IPS DF 6.9 (cell line): ENCODE data around the gene KRTAP4-9.
"Not testable (repeated sequence)": the region's sequence is repeated elsewhere in the genome, so short reads cannot be mapped to it uniquely, and the experiment has no call there.

ENCODE experiments used
- DNase-seq: peaks from one replicate; pipeline ENCODE4 v3.0.0-alpha.2; 2013; ENCODE audit warnings: low read depth, low spot score
- H3K27ac ChIP-seq: one replicate; pipeline ENCODE4 v1.5.1; 2013; ENCODE audit warnings: low read length, control low read depth
- H3K27me3 ChIP-seq: 2 replicates; pipeline ENCODE4 v1.6.1; 2013; ENCODE audit warnings: mild to moderate bottlenecking, low read length; ENCODE audit not compliant: control insufficient read depth, insufficient read depth
- H3K36me3 ChIP-seq: 2 replicates; pipeline ENCODE4 v1.6.1; 2013; ENCODE audit warnings: low read length; ENCODE audit not compliant: control insufficient read depth, insufficient read depth
- H3K4me1 ChIP-seq: 2 replicates; pipeline ENCODE4 v1.6.1; 2013; ENCODE audit warnings: low read length; ENCODE audit not compliant: control insufficient read depth, insufficient read depth
- H3K4me3 ChIP-seq: 2 replicates; pipeline ENCODE4 v1.5.1; 2013; ENCODE audit warnings: mild to moderate bottlenecking, low read length
- H3K9me3 ChIP-seq: 2 replicates; pipeline ENCODE4 v1.6.1; 2013; ENCODE audit warnings: low read length, inconsistent platforms; ENCODE audit not compliant: control insufficient read depth, insufficient read depth
- WGBS: extraction: QIAGEN DNeasy Blood & Tissue Kit; methylation state at CpG from one replicate; pipeline ENCODE4 v1.1.7; 2013; ENCODE audit warnings: mixed read lengths, missing lambda C conversion rate; ENCODE audit not compliant: insufficient read length, insufficient coverage; 5-methylcytosine and 5-hydroxymethylcytosine counted together

KRTAP4-9 gene

DNA sequence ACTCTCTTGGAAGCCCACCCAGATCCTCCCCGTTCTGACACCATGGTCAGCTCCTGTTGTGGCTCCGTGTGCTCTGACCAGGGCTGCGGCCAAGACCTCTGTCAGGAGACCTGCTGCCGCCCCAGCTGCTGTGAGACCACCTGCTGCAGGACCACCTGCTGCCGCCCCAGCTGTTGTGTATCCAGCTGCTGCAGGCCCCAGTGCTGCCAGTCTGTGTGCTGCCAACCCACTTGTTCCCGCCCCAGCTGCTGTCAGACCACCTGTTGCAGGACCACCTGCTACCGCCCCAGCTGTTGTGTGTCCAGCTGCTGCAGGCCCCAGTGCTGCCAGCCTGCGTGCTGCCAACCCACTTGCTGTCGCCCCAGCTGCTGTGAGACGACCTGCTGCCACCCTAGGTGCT lies at the start of gene KRTAP4-9:
Gene KRTAP4-9 (plus strand): TSS at position 43 of the 400 bp plus-strand sequence. CDS start 0 bp downstream, at position 43.
- not testable (repeated sequence) for H3K27ac ChIP-seq, H3K4me1 ChIP-seq, H3K4me3 ChIP-seq, DNase-seq, H3K9me3 ChIP-seq, H3K36me3 ChIP-seq, H3K27me3 ChIP-seq
- WGBS = no CpG with 5 or more reads among the region's 10 CpGs

DNA sequence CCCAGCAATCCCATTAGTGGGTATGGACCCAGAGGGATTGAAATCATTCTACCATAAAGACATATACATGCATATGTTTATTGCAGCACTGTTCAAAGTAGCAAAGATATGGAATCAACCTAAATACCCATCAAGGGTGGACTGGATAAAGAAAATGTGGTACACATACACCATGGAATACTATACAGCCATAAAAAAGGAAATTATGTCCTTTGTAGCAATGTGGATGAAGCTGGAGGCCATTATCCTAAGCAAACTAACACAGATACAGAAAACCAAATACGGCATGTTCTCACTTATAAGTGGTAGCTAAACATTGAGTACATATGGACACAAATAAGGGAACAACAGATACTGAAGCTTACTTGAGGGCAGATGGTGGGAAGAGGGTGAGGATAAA lies 47.6 kb upstream of the KRTAP4-9 start:
- no peak for DNase-seq
- no peaks in the 10 kb centered on the region for H3K36me3 ChIP-seq
- H3K4me1 ChIP-seq = no peaks in the 10 kb centered on the region
- H3K27ac ChIP-seq = no peak overlapping the region
- no peak overlapping the region for H3K4me3 ChIP-seq
- WGBS = no CpG with 5 or more reads among the region's 1 CpG
- no peaks in the 10 kb centered on the region for H3K9me3 ChIP-seq
- H3K27me3 ChIP-seq = no peaks in the 10 kb centered on the region

- Histone ChIP-seq H3K4me3 (no peak overlapping the region), H3K4me1 (no peaks in the 10 kb centered on the region), H3K9me3 (no peaks in the 10 kb centered on the region), H3K27me3 (no peaks in the 10 kb centered on the region), H3K36me3 (no peaks in the 10 kb centered on the region), H3K27ac (no peak overlapping the region)
- DNase-seq = no peak
- no CpG with 5 or more reads among the region's 5 CpGs for WGBS
Observed at GRCh38 chr17:41058741-41059140, 46.4 kb upstream of the KRTAP4-9 start.

DNA sequence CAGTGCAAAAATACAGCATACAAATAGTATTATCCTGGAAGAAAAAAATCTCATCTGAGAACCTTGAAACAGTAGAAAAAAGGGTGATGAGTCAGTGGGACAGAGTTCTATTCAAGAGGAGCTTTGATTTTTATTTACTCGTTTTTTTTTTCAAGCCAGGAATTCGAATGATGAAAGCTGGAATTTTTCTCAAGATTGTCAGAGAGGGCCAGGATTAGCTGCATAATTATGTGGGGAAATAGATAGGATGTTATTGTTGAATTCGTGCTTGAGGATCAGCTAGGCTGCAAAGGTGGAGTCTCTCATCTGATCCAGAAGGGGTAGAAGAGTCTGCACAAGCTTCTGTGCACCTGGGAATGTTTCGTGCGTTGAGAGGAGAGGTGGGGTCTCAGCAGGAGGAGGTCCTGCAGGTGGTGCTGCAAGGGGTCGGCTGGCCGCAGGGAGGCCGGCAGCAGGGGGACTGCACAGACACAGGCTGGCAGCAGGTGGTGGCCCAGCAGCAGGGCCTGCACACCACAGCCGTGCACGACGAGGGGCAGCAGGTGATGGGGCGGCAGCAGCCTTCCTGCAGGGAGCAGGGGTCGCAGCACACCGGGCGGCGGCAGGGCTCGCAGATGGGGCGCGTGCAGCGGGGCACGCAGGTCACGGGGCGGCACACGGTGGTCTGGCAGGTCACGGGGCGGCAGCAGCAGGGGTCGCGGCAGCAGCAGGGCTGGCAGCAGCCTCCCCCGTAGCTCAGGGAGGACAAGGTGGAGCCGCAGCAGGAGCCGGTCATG lies 45.7 kb upstream of the KRTAP4-9 start:
- not testable (repeated sequence) for H3K9me3 ChIP-seq, H3K4me1 ChIP-seq, H3K27me3 ChIP-seq, DNase-seq, H3K4me3 ChIP-seq, H3K27ac ChIP-seq, H3K36me3 ChIP-seq
- WGBS = no CpG with 5 or more reads among the region's 31 CpGs

- no peak within 1 kb of the TSS for H3K27ac ChIP-seq
- H3K4me1 ChIP-seq = no peaks in the 10 kb centered on the region
- WGBS = no CpG with 5 or more reads among the region's 6 CpGs
- H3K4me3 ChIP-seq = no peak within 1 kb of the TSS
- H3K27me3 ChIP-seq = no peaks in the 10 kb centered on the region
- H3K9me3 ChIP-seq = no peaks in the 10 kb centered on the region
- H3K36me3 ChIP-seq = no peaks in the 10 kb centered on the region
- DNase-seq = no peak
Observed at GRCh38 chr17:41060052-41060604, 45.1 kb upstream of the KRTAP4-9 start, which contains the start of gene KRTAP2-3. Gene KRTAP2-3, minus strand, starts transcription at chr17:41060114. Its CDS starts 64 bp downstream, at chr17:41060050.

GRCh38 chr17:41061964-41062363 lies 43.2 kb upstream of the KRTAP4-9 start:
- DNase-seq = no peak
- Histone ChIP-seq H3K4me1 (no peaks in the 10 kb centered on the region), H3K9me3 (no peaks in the 10 kb centered on the region)

DNA sequence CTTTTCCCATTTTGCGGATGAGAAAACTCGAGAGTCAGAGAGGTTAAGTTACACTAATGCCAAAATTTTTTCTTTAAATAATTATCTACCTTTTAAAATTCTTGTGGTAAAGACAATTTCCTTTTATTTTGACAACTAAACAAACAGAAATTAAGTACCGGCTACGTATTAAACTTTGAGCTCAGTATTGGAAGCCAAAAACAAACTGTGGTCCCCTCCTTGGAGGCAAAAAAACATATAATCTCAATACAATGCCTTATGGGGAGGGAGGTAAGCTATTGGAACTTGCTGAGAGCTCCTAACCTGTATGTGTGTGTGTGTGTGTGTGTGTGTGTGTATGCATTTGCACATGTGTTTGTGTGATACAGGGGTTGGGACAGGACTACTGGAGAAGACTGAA lies 41.7 kb upstream of the KRTAP4-9 start:
- Histone ChIP-seq H3K4me3 (no peak overlapping the region), H3K36me3 (no peaks in the 10 kb centered on the region), H3K27me3 (no peaks in the 10 kb centered on the region), H3K4me1 (no peaks in the 10 kb centered on the region), H3K9me3 (no peaks in the 10 kb centered on the region), H3K27ac (no peak overlapping the region)
- DNase-seq = no peak
- WGBS = no CpG with 5 or more reads among the region's 4 CpGs

More at GRCh38 chr17:41061964-41062363, 43.2 kb upstream of the KRTAP4-9 start:
- no peaks in the 10 kb centered on the region for H3K36me3 ChIP-seq
- H3K4me3 ChIP-seq = no peak overlapping the region
- H3K27ac ChIP-seq = no peak overlapping the region
- H3K27me3 ChIP-seq = no peaks in the 10 kb centered on the region
- WGBS = 100% methylated on average over 1 of the region's 1 CpG

DNA sequence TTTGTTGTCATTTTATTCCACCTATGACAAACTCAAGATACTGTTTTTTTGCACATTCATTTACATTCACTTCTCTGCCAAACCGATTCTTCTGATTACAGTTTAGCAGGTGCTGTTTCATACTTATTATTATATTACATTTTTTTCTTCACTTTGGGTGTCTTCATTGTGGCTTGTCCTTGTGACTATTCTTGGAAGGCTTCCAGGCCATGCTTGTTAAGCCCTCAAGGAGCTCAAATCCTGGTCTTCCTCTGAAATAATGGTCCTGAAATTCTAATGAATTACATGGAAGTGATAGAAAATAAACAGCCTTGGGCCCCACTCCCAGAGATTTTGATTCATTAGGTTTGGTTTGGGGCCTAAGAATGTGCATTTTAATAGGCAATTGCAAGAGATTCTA lies 40.9 kb upstream of the KRTAP4-9 start:
- Histone ChIP-seq H3K27ac (no peak overlapping the region), H3K36me3 (no peaks in the 10 kb centered on the region), H3K9me3 (no peaks in the 10 kb centered on the region), H3K4me3 (no peak overlapping the region), H3K4me1 (no peaks in the 10 kb centered on the region), H3K27me3 (no peaks in the 10 kb centered on the region)
- no peak for DNase-seq
- no CpG with 5 or more reads among the region's 1 CpG for WGBS

DNA sequence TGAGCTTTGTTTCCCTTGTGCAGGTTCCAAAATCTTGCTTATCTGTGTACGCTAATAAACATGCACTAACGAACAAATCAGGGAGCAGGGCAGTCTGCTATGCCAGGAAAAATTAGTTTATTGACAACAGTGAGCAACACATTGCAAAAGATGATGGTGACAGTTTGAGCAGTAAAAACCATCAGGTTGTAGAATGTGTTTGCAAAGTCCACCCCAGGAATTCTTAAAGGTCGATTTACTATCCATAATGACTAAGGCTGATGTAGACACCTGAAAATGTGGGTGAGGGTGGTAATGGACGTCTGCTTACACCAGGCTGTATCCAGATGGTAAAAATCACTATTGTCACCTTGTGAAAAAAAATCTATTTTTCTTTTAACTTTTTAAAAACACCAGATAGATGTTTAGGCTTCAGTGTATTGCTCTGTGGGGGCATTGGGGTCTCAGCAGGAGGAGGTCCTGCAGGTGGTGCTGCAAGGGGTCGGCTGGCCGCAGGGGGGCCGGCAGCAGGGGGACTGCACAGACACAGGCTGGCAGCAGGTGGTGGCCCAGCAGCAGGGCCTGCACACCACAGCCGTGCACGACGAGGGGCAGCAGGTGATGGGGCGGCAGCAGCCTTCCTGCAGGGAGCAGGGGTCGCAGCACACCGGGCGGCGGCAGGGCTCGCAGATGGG lies 40.0 kb upstream of the KRTAP4-9 start:
- not testable (repeated sequence) for H3K27me3 ChIP-seq, H3K36me3 ChIP-seq, H3K9me3 ChIP-seq, DNase-seq, H3K27ac ChIP-seq, H3K4me1 ChIP-seq, H3K4me3 ChIP-seq
- no CpG with 5 or more reads among the region's 16 CpGs for WGBS

GRCh38 chr17:41065829-41066624 lies 39.2 kb upstream of the KRTAP4-9 start, which contains the start of gene KRTAP2-4:
Gene KRTAP2-4, minus strand, starts transcription at chr17:41065879. Its CDS starts 34 bp downstream, at chr17:41065845.
- 100% methylated on average over 1 of the region's 6 CpGs for WGBS
- DNase-seq = no peak
- no peak within 1 kb of the TSS for H3K27ac ChIP-seq

More at GRCh38 chr17:41065829-41066624, 39.2 kb upstream of the KRTAP4-9 start, which contains the start of gene KRTAP2-4:
- Histone ChIP-seq H3K4me3 (no peak within 1 kb of the TSS), H3K36me3 (no peaks in the 10 kb centered on the region), H3K27me3 (no peaks in the 10 kb centered on the region), H3K4me1 (no peaks in the 10 kb centered on the region), H3K9me3 (no peaks in the 10 kb centered on the region)
